ENCODE measurements around the gene DDRGK1.

The DDRGK1 gene

DNA sequence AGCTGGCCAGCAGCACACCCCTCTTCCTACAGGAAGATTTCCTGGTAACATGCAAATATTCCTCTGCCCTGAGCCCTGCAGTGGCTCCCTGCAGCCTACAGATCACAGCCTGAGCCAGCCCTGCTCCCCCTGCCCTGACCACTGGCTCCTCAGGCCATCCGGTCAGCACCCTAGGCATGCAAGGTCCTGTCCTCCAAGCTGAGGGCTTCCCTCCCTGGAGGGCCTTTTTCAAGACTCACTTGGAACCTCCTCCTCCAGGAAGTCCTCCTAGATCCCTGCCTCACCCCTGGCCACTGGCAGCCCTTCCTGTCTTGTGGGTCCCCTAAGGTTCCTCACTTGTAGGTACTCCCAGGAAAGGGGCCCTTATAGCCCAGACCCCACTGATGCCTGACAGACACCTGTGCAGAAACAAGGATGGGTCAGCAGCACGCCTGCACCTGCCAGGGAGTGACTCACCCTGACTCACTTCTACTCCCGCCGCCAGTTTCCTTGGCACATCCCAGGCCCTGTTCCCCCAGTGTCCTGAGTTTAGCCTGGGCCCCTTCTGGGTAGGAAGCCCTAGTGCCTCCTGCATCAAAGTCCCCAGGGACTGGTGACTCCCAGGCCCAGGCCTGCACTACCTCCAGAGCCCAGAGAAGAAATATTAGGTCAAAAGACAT is 31.3 kb upstream of the DDRGK1 start:
- DNase-seq (ENCODE audit: low read depth in 2 of 2): no peak

DNA sequence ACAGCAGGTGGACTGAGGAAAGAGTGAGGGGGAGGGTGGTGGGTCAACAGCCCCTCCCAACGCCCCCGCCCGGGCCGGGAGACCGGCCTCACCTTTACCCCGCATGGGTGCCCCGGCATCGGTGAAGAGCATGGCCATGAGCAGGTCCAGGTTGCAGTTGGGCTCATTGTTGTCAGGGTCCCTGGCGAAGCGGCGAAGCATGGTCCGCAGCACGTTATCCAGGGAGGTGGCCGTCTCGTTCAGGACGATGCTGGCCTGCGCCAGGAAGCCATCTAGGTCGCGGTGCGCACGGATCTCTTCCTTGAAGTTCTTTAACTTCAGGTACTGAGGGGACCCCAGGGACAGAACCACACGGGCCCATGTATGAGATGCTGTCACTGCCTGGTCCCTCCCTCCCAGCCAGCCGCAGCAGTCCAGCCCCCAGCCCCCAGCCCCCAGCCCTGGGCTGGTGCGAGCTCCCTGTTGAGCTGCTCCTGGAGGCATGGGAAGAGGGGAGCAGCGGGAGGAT is 29.6 kb upstream of the DDRGK1 start:
- DNase-seq (ENCODE audit: low read depth in 2 of 2): no peak

DNA sequence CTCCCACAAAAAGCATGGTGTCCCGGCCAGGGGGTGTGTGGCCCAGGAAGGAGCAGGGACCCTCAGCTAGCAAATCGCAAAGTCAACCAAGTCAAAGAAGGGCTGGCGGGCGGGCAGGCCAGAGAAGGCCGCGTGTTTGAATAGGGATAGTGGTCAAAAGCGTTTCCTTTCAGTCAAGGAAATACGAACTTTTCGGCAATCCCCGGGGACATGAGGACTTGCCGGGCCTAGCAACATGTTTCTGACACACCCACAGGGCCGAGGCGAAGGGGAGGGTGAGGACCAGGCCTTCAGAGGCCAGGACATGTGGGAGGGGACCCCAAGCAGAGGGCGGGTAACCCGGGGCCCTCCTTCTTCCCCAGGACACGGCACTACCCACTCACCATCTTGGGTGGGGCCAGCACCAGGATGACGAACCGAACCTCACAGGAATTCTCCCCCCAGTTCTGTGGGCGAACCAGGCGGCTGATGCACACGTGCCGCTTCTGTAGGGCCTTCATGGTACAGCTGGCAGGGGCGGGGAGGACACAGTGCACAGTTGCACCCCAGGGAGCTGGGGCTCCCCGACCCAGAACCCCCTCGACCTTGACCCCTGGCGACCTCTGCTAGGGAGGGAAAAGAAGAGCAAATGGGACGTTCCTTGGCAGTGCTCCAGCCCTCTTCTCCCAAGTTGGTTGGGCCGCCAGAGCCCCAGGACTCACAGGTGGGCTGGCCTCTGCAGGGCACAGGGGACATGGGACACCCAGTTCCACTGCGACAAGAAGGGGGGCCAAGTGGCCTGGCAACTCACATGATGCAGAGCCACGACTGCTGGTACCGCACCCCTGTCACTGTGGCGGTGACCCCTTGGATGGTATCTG is 28.9 kb upstream of the DDRGK1 start:
- DNase-seq (ENCODE audit: low read depth in 2 of 2): no peak

DNA sequence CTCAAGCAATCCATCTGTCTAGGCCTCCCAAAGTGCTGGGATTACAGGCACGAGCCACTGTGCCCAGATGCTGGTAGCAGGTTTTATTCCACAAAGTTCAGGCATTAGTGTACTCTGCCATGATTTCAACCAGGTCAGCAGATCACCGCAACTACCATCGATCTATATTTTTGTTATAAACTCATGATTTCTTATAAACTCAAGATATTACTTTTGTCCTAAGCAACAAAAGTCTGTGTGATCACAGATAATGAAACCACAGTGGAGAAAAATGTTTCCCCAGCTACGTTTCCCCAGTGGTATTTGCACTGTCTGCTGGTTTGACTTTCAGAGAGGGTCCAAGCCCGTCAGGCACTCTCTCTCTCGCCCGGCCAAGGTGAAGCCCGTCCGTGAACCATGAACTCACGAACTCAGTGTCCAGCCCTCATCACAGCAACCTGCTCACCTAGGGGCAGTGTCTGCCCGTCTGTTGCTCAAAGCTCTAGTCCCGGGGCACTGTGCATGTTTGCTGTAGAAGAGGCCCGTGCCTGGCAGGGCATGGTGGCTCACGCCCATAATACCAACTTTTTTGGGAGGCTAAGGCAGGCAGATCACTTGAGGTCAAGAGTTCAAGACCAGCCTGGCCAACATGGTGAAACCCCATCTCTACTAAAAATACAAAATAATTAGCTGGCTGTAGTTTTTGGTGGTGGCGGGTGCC is 27.6 kb upstream of the DDRGK1 start:
- no peak for DNase-seq (ENCODE audit: low read depth in 2 of 2)

DNA sequence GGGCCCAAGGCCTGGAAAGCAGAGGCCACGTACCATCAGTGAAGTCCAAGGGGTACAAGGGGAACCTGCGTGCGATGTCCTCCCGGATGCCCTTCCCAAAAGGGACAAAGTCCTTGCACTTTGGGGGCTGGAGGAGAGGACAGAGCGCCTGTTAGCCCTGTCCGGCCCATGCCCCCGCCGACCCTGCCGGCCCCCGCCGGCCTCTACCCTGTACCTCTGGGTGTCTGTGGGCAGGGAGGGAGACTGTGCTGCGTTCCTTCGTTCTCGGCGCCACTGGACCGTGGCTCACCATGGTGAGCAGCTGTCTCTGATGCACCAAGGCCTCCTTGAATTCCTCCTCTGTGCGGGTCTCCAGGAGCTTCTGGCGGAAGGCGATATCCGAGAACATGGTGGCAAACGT is 26.6 kb upstream of the DDRGK1 start:
- DNase-seq (ENCODE audit: low read depth in 2 of 2): no peak

DNA sequence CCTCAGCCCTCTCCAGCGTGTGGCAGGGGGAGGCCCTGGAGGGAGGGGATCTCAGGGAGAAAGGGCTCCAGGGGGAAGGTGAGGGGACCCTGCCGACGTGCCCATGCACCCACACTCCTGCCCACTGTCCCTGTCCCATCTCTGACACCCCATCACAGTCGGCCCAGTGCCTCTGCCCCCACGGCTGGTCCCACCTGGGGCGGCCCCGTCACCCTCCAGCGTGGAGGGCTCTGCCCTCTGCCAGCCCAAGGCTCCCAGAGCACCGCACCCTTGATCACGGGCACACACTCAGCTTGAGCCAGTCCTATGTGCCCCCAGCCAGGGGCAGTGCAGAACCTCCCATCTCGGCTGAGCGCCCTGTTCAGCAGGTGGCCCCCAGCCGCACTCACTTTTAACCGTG is 25.3 kb upstream of the DDRGK1 start:
- no peak for DNase-seq (ENCODE audit: low read depth in 2 of 2)

DNA sequence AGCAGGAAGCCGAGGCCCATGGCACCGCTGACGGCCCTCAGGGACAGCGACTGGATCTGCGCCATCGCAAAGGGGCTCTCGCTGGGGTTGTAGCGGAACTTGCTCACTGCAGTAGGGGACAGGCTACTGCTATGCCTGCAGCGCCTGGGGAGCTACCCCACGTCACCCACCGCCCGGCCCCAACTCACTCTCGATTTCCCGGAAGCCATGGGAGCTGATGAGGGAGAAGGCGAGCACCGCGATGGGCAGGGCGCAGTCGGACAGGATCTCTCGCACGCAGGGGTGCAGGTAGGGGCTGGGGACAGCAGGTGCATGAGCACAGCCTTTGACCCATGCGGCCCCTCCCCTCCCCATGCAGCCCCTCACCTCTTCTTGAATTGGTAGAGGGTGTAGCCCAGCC is 24.7 kb upstream of the DDRGK1 start:
- DNase-seq (ENCODE audit: low read depth in 2 of 2): no peak

DNA sequence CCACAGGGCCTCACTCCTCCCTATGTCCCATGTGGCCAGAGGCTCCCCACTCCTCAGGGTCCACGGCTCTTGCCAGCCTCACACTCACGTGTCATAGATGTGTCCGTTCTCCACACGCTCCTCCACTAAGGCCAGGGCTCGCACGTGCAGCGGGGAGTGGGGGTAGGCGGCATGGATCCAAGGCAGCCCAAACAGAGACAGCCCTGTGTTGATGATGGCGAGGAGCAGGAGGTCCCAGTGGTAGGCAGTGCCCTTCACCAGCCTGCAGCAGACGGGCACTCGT is 24.2 kb upstream of the DDRGK1 start:
- no peak for DNase-seq (ENCODE audit: low read depth in 2 of 2)

DNA sequence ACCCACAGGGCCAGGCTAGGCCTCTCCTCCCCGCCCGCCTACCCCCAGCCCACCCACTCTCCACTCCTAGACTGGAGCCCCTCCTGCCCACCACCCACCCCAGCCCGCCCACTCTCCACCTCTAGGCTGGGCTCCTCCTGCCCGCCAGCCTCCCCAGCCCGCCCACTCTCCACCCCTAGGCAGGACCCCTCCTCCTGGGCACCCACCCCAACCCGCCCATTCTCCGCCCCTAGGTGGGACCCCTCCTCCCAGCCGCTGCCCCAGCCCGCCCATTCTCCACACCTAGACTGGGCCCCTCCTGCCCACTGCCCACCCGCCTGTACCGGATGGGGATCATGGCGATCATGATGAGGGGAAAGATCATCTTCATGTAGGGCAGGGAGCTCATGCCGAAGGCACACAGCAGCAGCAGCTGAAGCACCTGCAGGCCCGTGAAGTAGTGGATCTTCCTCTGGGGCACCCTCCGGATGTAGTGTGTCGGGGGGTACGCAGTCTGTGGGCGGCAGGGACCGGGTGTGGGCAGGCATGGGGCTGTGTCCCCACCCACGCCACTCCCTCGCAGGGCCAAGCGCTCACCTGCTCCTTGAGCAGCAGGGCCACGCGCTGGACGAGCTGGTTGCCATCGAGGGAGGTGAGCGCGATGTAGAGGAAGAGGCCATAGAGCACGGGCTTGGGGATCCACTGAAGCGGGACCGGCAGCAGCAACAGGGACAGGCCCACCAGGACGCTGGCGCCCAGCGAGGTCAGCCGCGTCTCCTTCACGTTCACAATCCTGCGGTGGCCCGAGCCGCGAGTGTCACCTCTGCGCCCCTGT is 23.7 kb upstream of the DDRGK1 start:
- no peak for DNase-seq (ENCODE audit: low read depth in 2 of 2)

DNA sequence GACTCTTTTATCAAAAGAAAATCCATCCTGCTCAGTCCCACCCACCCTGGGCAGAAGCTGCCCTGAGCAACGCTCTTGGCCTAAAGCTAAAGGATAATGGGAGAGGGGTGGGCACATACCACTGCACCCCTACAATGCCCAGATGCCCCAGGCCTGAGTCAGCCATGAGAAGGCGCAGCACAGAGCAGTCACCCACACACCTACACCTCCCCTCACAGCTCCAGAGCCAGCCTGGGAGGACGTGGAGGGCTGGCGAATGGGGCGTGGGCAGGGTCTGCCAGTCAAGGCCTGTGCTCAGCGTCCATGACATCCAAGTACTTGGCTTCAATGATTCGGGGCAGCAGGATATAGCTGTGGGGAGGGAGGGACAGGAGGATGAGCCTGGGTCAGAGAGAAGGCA is 23.0 kb upstream of the DDRGK1 start:
- DNase-seq (ENCODE audit: low read depth in 2 of 2): no peak

DNA sequence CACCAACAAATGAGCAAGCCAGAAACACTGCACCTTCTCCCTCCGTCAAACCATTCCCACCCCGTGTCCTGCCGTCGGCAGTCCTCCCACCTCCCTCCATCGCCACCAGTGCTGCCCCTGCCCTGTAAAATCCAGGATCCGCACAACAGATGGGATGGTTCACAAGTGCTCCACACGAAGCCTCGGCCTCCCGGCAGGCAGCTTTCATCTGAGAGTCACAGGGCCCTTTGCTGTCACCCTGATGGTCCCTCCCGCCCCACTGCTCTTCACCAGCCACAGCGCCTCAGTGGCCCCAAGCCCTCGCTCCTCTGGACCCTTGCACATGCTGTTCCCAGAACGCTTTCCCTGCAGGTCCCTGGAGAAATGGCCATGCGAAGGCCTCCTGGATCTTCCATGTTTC is 22.4 kb upstream of the DDRGK1 start:
- no peak for DNase-seq (ENCODE audit: low read depth in 2 of 2)

DNA sequence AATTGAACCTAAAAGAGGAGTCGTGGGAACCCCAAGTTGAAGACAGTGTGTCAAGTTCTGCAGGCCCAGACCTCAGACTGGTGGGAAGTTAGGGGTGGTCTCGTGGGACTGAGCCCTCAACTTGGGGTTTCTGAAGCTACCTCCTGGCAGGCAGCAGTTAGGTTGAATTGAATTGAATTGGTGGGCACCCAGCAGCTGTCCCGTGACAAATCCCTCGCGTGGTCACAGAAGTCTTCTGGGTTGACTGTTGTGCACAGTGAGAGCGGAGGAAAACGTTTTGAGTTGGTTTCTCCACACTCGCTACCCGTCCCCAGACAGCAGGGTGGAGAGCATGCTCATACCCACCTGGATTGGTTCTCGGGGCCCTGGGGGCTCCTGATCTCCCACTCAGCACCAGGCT is 21.6 kb upstream of the DDRGK1 start:
- DNase-seq (ENCODE audit: low read depth in 2 of 2): no peak

DNA sequence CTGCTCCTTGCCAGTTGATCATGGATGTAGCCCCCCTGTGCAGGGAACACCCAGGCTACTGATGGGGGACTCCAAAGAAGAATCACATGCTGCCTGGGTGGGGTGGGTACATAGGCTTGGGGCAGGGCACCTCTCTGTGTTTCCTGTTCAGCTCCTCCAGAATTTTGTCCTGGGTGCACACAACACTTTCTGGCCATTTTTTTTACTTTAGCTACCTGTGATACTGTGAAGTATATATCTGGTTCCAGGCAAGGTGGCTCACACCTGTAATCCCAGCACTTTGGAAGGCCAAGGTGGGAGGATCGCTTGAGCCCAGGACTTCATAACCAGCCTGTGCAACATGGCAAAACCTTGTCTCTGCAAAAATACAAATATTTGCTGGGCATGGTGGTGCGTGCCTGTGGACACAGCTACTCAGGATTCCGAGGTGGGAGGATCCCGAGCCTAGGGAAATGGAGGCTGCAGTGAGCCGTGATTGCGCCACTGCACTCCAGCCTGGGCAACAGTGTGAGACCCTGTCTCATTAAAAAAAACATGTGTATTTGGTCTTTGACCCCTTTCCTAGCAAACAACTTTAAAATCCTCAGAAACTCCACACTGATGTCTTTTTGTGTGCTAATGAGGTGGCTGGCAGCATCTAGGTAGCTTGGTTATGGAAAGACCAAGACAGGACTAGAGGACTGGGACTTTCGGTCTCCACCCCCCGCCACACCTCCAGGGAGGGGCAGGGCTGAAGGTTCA is 20.4 kb upstream of the DDRGK1 start:
- DNase-seq (ENCODE audit: low read depth in 2 of 2): no peak

DNA sequence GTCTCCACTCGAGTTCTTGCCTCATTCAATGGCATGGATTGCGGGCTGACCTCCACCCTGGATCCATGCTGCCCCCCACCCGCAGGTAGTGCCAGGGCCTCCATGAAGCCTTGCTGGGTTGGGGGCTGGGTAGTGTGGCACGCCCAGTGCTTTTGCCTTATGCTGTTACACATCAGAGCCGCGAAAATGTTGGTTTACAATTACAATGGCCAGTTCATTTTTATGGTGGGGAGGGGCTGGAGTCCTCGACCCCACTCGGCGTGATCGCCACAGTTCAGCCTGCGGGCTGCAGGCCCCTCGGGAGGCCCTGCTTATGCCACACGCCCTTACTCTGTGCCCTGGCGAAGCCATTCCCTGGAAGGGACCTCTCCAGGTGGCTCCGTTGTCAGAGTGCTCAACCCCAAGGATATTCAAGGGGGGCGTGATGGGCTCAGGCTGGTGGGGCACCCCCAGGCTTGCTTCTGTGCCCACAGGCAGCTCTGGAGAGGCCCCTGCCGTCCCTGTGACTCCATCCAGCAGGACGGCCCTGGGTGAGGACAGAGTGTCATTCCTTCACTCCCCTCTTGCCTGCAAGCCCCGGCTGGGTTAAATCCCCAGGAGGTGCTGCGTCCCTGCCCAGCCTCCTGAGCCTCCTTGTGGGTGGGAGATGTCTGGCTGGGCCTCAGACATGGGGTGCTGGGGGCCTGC is 19.7 kb upstream of the DDRGK1 start:
- DNase-seq (ENCODE audit: low read depth in 2 of 2): no peak

DNA sequence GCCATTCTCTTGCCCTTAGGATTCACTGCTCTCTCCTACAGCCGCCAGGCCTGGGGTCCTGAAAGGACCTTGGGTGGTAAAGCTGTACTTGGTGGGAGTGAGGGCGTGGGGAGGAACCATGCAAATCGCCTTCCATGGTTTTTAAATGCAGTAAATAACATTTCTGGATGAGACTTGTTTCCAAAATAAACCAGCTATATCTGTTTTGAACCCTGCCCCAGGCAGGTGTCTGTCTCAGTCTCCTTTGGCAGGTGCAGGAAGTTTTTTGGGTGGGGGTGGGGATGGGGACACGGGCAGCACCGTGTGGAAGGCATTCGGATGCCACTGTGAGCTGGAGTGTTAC is 19.1 kb upstream of the DDRGK1 start:
- DNase-seq (ENCODE audit: low read depth in 2 of 2): no peak

DNA sequence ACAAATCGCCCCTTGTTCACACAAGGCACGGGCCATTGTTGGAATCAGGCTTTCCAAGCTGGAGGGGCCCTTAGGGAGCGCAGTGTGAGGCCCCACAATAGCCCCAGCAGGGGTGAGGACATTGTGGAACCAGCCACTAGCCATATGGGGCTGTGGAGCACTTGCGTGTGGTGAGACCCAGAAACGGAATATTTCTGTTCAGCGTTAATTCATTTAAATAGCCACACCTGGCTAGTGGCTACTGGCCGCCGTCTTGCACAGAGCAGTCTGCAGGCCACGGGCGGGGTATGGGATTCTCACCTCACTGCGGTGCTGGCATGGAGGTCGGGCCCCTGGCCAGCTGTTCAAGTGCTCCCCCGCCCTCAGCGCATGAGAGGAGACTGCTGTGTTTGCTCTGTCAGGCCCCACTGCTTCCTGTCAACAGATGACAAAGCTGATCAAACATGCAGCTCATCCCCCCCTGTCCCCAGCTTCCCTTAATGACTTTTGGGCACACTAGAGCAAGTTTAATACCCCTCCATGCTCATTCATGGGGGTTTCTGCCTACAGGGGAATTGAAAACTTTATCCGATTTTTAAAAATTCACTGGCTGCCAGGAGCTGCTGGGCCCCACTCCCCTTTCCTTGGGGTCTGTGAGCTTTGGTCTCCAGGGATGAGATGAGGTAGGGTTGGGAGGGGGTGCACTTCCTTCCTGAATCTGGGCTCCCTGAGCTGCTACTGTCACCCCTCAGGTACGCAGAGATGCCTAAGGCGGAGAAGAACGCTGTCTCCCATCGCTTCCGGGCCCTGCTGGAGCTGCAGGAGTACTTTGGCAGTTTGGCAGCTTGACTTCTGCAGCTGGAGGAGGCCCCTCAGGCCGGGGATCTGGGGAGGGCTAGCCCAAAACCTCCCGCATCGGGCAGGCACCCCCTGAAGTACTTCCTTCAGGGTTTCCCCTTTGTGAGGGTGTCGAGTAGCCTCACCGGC is 18.4 kb upstream of the DDRGK1 start:
- no peak for DNase-seq (ENCODE audit: low read depth in 2 of 2)

DNA sequence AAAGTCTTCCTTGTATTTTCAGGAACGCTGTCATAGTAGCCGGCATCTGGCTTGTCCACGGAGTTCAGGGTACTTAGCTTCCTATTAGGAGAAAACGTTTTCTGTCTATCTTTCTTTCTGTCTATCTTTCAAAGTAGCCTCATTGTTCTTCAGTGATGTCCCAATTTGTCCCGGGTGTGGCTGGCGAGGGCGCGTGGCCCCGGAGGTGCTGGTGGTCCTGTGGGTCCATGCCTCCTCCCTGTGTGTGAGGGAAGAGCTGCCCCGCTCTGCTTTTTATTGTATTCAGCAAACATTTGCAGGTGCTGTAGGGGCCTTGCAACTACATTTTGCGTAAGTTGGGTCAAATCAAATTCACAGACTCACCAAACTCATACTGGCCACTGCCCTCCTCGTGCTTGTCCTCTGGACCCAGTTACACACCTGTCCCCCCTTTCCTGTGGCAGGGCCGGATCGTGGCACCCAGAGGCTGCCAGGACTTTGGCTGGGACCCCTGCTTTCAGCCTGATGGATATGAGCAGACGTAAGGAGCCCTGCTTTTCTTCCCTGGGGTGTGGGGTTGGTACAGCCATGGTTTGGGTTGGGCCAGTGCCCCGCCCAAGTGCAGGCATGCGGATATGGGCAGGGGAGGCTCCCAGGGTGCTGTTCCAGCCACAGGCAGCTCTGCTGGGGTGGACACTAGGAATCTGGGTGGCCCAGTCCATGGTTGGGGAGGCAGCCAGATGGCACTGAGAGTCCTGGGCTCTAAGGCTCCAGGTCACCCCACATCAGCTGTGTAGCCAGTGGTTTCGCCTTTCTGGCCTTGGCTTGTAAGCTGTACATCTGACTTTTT is 17.1 kb upstream of the DDRGK1 start:
- no peak for DNase-seq (ENCODE audit: low read depth in 2 of 2)

DNA sequence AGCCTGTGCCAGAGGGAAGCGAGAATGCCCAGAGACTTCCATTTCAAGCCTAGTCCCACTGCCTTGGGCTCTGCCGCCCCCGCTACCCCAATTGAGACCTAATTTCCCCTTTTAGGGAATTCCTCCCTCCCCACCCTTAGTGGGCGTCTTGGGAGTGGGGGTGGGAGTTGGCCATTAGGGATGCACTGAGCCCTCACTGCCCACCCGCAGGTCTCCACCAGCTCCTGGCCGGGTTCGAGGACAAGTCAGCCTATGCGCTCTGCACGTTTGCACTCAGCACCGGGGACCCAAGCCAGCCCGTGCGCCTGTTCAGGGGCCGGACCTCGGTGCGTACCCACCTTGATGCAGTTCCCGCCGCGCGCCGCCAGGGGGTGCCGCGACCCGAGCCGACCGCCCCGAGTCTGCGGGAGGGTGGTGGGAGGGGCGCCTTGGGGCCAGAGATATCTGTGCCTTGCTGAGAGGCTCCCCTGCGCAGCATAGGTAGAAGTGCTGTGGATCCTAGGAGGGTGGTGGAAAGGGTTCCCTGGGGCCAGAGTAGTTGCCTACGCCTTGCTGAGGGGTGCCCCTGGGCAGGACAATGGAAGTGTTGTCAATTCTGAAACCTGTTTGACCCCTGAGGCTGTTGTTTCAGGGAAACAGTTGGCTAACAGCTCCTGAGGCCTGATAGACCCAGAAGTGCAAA is 14.0 kb upstream of the DDRGK1 start:
- DNase-seq (ENCODE audit: low read depth in 2 of 2): peak; percentile 54 to 72

Measured in stimulated activated CD4-positive, alpha-beta T cell treated with anti-CD3 and anti-CD28 coated beads, Interleukin-15, amount 100 ng/mL, for 48 hours (primary cell).